ENCODE data around the gene RELB. TPM values are rescaled to one million over a fixed set of nuclear protein-coding genes. Genes with fewer than 3 reads are reported as not detected.

RELB gene
- total and polyA plus RNA-seq, 9 of the 15 experiments (the other 6 are each of a cell fraction or from before 2014, with no cell fraction given), result 0.15 to 1.1 (median 0.28) TPM; not detected in 2

DNA sequence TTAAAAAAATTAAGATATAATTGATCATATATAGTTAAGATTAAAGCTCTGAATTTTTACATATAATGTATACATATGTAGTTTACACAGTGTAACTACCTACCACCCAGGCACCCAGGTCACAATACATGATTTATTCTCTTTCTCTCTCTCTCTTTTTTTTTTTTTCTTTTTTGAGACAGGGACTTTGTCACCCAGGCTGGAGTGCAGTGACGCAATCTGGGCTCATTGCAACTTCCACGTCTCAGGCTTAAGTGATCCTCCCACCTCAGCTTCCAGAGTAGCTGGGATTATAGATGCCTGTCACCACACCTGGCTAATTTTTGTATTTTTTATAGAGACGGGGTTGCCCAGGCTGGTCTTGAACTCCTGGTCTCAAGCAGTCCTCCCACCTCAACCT, 18.8 kb downstream of the RELB start (continued):
- no peak for TF ChIP-seq ZNF280B (CRISPR knock-in tag; IDR thresholded peaks at IDR 0.05)

- ATAC-seq (no peak), DNase-seq (ENCODE audit: extremely low read depth in 1 of 4, low spot score in 3 of 4) (peak in 1 of 4 experiments; percentile 9), FAIRE-seq (no peak)
- Histone ChIP-seq H4K20me1 (replicated peaks; ENCODE audit: control insufficient read depth, insufficient read depth, low read length) (no peaks in the 10 kb centered on the region), H3K27ac (ENCODE audit: extremely low read depth, low read depth, low read length) (no peak overlapping the region), H3K4me1 (replicated peaks in 1 of 2; ENCODE audit: control insufficient read depth in 2 of 2, insufficient read depth in 2 of 2, low read length in 2 of 2) (peaks cover 0 to 5% of the 10 kb centered on the region in 2 experiments; a peak in 2 of 5 replicates), H3K9me3 (replicated peaks; ENCODE audit: control insufficient read depth, insufficient read depth, low read depth, low read length) (no peaks in the 10 kb centered on the region), H3K9ac (ENCODE audit: insufficient read depth in 1 of 2, low read depth in 2 of 2, low read length in 2 of 2) (no peak overlapping the region), H3K79me2 (ENCODE audit: control insufficient read depth, insufficient read depth, low read length) (no peaks in the 10 kb centered on the region), H3K27me3 (ENCODE audit: control insufficient read depth in 2 of 2, insufficient read depth in 2 of 2, low read length in 2 of 2) (no peaks in the 10 kb centered on the region; a peak in 1 of 5 replicates), H3K9me1 (ENCODE audit: control insufficient read depth, insufficient read depth, low read length) (no peaks in the 10 kb centered on the region), H3K36me3 (ENCODE audit: control insufficient read depth, insufficient read depth, low read length) (no peaks in the 10 kb centered on the region), H2AFZ (ENCODE audit: low read depth, low read length) (no peak overlapping the region), H3K4me3 (no peak overlapping the region), H3K4me2 (ENCODE audit: insufficient read depth, low read length) (no peak overlapping the region)
- no TSS peak for BruUV-seq (replicated peaks)
- intact Hi-C loops (cut with micrococcal nuclease) (no loop called here), in situ Hi-C loops (cut with MboI) (no loop called here)
- TF ChIP-seq RFX7 (CRISPR knock-in tag; IDR thresholded peaks at IDR 0.05), result no peak
- TF ChIP-seq NR2C1 (IDR thresholded peaks at IDR 0.05), result peak; percentile 61
- no peak for TF ChIP-seq NR2C1 (tag; IDR thresholded peaks at IDR 0.05)
- no peak for TF ChIP-seq HDAC1 (IDR thresholded peaks at IDR 0.05)
- no peak for TF ChIP-seq MYBL2 (IDR thresholded peaks at IDR 0.05; ENCODE audit: low read depth)
- no peak for TF ChIP-seq MYBL2 (CRISPR knock-in tag; IDR thresholded peaks at IDR 0.05; ENCODE audit: borderline replicate concordance)
- ChIA-PET POLR2A (no interaction called here), CTCF (ENCODE audit: low intra/inter-chr PET ratio) (no interaction called here)
- 55% methylated on average over 14 of the region's 14 CpGs for WGBS (ENCODE audit: insufficient coverage, low coverage, missing lambda C conversion rate)
These were observed 20.7 kb downstream of the RELB start for GRCh38 chr19:45021971-45022370.

All from K562 (cell line).